GDM1 (cell line): ENCODE results near the gene EIF4G1.
"Not testable (repeated sequence)": the region's sequence is repeated elsewhere in the genome, so short reads cannot be mapped to it uniquely, and the experiment has no call there.

ENCODE experiments used
- DNase-seq: peaks from one replicate; lab custom pipeline; 2025; lab: John Stamatoyannopoulos, UW

Gene EIF4G1, protein sequence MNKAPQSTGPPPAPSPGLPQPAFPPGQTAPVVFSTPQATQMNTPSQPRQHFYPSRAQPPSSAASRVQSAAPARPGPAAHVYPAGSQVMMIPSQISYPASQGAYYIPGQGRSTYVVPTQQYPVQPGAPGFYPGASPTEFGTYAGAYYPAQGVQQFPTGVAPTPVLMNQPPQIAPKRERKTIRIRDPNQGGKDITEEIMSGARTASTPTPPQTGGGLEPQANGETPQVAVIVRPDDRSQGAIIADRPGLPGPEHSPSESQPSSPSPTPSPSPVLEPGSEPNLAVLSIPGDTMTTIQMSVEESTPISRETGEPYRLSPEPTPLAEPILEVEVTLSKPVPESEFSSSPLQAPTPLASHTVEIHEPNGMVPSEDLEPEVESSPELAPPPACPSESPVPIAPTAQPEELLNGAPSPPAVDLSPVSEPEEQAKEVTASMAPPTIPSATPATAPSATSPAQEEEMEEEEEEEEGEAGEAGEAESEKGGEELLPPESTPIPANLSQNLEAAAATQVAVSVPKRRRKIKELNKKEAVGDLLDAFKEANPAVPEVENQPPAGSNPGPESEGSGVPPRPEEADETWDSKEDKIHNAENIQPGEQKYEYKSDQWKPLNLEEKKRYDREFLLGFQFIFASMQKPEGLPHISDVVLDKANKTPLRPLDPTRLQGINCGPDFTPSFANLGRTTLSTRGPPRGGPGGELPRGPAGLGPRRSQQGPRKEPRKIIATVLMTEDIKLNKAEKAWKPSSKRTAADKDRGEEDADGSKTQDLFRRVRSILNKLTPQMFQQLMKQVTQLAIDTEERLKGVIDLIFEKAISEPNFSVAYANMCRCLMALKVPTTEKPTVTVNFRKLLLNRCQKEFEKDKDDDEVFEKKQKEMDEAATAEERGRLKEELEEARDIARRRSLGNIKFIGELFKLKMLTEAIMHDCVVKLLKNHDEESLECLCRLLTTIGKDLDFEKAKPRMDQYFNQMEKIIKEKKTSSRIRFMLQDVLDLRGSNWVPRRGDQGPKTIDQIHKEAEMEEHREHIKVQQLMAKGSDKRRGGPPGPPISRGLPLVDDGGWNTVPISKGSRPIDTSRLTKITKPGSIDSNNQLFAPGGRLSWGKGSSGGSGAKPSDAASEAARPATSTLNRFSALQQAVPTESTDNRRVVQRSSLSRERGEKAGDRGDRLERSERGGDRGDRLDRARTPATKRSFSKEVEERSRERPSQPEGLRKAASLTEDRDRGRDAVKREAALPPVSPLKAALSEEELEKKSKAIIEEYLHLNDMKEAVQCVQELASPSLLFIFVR (N-terminal part only)

DNA sequence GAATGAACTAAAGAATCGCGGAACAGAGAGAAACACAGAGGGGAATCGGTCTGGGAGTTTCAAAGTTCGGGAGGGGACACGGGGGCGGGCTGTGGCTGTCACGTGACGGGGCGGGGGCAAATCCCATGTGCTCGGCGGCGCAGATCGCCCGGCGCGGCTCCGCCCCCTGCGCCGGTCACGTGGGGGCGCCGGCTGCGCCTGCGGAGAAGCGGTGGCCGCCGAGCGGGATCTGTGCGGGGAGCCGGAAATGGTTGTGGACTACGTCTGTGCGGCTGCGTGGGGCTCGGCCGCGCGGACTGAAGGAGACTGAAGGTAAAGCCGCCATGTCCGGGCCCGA lies at the start of gene EIF4G1:
EIF4G1 (plus strand) TSS at position 244 of the 337 bp plus-strand sequence. CDS start 1,191 bp downstream, outside the sequence.
- peak; percentile 92 for DNase-seq

DNA sequence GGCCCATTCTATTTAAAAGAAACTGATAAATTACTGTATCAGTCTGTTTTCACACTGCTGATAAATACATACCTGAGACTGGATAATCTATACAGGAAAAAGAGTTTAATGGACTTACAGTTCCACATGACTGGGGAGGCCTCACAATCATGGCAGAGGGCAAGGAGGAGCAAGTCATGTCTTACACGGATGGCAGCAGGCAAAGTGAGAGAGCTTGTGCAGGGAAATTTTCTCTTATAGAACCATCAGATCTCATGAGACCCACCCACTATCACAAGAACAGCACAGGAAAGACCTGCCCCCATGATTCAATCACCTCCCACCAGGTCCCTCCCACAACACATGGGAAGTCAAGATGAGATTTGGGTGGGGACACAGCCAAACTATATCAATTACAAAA lies 47.2 kb upstream of the EIF4G1 start:
- not testable (repeated sequence) for DNase-seq

DNA sequence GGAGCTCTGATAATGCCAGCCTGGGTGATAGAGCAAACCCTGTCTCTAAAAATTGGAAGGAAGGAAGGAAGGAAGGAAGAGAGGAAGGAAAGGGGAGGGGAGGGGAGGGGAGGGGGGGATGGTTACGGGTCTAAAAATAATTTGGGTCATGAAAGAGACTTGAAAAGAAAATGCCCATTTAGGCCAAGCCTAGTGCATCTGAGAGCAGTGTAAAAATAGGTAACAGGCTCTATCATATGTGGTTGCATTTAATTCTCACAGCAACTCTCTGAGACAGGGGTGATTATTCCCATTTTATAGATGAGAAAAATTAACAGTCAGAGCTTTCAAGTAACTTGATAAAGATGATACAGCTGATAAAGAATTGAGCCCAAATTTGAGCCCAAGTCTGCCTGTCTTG lies 42.1 kb upstream of the EIF4G1 start:
- DNase-seq = no peak

DNA sequence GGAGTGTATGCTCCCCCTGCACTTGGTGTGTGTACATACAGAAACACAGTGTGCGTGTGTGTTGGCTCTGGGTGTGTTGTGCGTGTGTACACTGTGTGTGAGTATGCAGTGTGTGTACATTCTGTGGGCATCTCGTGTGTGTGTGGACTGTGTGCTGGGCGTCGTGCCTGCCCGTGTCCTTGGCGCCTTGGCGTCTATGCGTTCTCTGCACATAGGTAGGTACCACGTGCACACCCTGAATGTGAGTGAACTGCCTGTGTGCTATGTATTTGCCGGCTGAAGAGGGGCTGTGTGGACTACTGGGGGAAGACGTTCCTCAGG lies 39.1 kb upstream of the EIF4G1 start:
- no peak for DNase-seq

DNA sequence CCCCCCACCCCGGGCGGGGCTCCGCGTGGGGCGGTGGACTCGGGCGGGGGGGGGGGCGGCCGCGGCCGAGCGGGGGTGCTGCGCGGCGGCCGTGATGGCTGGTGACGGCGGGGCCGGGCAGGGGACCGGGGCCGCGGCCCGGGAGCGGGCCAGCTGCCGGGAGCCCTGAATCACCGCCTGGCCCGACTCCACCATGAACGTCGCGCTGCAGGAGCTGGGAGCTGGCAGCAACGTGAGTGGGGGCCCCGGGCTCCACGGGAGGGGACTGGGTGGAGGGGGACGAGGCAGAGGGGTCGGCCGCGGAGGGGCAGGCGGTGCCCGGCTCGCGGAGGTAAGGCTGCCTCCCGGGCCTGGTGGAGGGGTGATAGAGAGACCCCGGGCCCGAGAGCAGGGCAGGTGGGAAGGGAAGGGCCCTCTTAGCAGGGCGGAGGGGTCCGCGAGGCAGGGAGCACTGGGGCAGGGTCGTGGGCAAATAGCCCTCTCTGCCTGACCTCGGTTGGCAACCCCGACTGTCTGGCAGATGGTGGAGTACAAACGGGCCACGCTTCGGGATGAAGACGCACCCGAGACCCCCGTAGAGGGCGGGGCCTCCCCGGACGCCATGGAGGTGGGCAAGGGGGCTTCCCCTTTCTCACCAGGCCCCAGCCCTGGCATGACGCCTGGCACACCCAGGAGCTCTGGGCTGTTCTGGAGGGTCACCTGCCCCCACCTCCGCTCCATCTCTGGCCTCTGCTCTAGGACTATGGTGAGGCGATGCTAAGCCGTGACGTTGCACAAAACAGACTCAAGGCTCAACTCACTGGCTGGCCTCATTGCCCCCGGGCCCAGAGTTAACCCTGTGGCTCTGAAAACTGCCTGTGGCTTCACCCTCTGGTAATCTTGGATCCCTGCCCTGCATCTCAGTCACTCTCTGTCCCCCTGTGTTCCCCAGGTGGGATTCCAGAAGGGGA lies 38.2 kb upstream of the EIF4G1 start, which contains the start of gene ECE2:
ECE2 (plus strand) TSS at position 62 of the 950 bp plus-strand sequence; CDS start at position 194, 132 bp downstream.
- no peak for DNase-seq

DNA sequence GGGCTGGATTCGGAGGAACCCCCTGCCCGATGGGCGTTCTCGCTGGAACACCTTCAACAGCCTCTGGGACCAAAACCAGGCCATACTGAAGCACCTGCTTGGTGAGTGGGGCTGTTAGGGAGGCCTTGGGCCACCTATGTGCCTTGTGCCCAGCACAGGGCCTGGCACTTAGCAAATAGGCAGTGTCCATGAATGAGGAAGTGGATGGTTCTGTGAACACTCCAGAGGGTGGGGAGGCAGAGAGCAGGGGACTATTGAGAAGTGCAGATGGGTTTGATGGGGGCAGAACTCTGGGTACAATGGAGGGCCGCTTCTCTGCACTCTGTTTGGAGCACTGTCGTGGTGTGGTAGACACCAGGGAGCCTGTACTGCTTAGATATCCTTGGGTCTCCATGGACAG lies 37.0 kb upstream of the EIF4G1 start:
- DNase-seq = no peak

DNA sequence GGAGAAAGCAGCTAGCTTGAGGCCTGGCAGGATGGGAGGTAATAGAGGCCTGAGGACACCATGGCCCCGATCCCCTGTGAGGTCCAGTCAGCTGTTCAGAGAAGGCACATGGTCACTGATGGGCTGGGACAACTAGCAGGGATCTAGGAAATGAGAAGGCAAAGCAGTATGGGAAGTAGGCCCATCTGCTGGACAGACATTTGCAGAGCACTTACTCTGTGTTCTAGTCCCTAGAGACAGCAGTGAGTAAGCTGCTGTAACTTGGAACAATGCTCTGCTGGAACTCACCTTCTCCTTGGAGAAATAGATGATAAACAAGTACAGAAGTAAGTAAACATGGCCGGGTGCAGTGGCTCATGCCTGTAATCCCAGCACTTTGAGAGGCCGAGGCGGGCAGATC lies 31.5 kb upstream of the EIF4G1 start:
- DNase-seq = no peak

DNA sequence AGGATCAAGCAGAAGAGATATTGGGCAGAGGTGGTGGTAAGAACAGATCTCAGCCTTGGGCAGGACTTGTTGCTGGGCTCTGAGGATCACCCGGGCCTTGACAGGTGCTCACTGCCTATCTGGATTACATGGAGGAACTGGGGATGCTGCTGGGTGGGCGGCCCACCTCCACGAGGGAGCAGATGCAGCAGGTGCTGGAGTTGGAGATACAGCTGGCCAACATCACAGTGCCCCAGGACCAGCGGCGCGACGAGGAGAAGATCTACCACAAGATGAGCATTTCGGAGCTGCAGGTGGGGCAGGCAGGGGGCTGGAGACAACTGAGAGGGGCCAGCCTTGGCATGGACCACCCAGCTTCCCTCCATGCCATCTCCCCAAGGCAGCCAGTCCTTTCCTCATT lies 30.7 kb upstream of the EIF4G1 start:
- no peak for DNase-seq

DNA sequence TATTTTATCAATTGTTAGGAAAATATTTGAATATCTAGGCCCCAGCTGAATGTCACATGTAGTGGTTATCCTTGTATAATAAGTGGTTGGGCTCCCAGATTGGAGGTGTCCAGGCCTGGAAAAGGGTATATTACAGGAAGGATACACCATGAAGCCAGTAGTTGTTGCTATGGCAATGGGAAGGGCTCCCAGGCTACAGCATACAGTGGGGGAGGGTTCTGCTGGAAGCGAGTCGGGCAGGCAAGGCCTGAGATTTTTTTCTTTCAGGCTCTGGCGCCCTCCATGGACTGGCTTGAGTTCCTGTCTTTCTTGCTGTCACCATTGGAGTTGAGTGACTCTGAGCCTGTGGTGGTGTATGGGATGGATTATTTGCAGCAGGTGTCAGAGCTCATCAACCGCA lies 29.7 kb upstream of the EIF4G1 start:
- DNase-seq = no peak

DNA sequence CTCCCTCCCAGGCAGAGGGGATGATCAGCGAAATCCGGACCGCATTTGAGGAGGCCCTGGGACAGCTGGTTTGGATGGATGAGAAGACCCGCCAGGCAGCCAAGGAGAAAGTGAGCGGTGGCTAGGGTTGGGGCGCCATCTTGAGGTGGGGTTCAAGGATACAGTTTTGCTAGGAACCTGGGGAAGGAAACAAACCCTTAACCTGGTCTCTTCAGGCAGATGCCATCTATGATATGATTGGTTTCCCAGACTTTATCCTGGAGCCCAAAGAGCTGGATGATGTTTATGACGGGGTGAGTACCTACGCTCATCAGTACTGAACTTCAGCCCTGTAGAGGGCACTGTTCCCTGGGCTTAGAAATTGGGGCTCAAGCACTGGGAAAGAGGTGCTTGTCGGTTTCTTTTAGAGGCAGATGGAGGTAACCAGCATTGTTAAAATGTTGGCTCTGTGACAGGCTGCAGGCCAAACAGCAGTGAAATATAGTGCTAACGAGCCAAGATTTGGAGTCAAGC lies 24.9 kb upstream of the EIF4G1 start:
- peak; percentile 33 for DNase-seq

DNA sequence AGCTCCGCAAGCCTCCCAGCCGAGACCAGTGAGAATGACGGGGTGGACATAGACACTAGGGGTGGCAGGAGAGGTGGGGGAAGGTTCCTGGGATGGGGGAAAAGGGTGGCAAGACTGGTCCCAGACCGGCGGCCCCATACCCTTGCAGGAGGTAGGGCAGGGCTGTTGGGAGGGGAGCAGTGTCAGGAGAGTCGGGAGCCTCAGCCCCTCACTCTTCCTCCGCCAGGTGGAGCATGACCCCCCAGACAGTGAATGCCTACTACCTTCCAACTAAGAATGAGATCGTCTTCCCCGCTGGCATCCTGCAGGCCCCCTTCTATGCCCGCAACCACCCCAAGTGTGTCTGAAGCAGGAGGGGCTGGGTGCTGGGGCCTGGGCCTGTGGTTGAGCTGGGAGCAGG lies 24.1 kb upstream of the EIF4G1 start:
- no peak for DNase-seq

DNA sequence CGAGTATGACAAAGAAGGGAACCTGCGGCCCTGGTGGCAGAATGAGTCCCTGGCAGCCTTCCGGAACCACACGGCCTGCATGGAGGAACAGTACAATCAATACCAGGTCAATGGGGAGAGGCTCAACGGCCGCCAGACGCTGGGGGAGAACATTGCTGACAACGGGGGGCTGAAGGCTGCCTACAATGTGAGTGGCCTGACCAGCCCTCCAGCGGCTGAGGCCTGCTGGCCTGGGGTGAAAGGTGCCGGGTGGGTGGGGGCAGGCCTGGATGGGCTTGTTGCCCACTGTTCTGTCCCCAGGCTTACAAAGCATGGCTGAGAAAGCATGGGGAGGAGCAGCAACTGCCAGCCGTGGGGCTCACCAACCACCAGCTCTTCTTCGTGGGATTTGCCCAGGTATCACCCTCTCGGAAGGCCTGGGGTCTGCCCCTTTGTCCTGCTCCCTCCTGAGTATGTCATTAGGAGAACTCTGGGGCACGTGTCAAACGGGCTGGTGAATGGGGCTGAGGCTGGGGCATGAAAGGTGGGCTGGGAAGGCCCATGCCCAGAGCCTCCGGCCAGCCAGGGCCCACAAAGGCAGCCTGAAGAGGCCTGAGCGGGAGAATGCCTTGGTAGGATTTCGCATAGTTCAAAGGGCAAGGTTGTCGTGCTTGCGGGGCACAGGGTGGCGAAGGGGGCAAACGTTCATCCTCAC lies 23.2 kb upstream of the EIF4G1 start:
- no peak for DNase-seq

DNA sequence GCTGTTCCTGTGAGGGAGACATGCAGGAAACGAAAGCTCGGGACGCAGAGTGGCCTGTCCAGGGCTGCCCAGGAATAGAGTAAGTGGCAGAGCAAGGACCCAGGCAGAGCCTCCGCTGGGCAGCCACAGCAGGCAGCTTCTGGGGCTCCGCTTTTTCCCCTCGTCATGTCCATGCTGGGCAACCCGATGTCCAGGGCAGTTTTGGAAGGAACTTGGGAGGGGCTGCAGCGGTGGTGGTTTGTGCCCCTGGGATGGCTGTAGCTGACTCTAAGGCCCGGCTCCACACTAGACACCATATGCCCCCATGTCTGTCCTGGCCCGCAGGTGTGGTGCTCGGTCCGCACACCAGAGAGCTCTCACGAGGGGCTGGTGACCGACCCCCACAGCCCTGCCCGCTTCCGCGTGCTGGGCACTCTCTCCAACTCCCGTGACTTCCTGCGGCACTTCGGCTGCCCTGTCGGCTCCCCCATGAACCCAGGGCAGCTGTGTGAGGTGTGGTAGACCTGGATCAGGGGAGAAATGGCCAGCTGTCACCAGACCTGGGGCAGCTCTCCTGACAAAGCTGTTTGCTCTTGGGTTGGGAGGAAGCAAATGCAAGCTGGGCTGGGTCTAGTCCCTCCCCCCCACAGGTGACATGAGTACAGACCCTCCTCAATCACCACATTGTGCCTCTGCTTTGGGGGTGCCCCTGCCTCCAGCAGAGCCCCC lies 22.5 kb upstream of the EIF4G1 start:
- DNase-seq = no peak

DNA sequence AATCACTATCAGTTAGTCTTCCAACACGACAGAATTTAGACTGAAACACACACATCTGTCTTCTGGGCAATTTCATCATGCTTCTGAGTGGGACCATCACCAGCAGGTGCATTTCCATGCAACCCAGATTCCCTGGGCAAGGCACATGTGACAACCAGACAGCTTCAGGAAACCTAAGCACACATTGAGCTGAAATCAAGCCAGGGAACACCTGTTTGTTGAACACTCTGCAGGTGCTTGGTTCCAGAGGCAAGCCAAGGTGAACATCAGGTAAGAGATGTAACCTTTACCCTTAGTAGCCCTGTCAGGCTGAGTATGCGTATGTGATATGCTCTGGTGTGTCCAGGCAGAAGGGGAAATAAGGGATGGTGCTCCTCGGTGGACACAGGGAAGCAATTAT lies 18.6 kb upstream of the EIF4G1 start:
- DNase-seq = no peak

DNA sequence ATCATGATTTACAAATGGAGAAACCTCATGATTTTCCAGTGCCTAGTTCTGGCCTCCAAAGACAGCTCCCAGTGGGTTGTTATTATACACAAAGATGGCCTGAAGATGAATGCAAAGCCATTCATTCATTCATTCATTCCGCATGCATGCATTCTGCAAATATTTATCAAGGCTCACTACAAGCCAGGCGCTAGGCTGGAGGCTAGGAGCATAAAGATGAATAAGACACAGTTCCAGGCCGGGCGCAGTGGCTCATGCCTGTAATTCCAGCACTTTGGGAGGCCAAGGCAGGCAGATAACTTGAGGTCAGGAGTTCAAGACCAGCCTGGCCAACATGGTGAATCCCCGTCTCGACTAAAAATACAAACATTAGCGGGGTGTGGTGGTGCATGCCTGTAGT lies 17.8 kb upstream of the EIF4G1 start:
- no peak for DNase-seq

DNA sequence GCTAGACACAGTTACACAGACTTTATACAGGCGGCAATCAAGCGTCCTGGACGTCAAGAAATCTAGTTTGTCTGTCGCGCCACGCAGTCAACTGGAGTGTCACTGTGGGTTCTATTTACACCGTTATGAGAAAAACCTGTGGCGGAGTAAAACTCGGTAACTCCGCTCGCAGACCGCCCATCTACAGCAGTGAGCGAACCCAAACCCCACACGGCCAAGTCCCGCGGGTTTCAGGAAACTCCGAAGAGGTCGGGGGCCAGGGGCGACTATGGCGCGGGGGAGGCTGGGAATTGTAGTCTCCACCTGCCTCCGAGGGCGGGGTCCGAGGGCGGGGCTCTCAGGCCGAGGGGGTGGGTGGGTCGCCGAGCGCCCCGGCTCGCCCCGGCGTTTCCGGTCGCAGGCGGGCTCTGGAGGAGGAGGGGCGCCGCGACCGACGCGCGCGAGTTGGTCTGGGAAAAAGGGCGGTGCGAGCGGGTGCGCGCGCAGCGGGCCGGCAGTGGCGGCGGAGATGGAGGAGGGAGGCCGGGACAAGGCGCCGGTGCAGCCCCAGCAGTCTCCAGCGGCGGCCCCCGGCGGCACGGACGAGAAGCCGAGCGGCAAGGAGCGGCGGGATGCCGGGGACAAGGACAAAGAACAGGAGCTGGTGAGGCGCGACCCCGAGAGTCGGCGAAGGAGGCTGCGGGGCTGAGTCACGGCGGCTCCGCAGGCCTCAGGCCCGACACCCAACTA lies 15.5 kb upstream of the EIF4G1 start, which contains the start of gene PSMD2:
PSMD2 (plus strand) TSS at position 483 of the 729 bp plus-strand sequence; CDS start at position 509, 26 bp downstream.
- DNase-seq = peak; percentile 94

DNA sequence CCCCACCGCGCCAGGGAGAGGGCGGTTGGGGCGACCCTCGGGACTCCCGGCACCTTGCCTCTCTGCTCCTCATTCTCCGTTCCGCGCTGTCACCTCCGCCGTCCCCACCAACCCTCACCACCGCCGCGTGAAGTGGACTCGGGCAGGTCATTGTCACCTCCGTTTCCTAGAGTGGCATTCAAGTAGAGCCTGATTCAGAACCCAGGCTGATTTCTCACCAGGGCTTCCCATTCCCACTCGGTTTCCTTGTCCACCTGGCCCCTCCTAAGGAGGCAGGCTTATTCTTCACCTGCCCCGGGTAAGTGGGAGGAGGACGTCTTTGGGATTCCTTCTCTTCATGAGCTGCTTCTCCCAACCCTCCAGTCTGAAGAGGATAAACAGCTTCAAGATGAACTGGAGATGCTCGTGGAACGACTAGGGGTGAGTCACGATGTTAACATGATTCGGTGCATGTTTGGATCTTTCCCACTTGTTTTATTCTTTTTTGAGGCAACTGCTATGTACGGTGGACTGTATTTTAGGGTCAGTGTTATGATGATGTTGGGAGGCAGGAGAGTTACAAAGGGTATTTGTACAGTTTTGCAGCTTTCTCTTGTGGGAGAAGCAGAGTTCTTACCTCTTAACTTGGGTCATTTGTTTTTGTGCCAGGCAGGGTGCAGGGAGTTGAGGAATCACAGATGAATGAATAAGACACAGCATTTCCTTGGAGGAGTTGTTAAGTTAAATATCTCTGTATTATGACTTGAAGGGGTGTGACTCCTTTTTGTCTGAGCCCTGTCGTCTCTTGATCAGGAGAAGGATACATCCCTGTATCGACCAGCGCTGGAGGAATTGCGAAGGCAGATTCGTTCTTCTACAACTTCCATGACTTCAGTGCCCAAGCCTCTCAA lies 14.7 kb upstream of the EIF4G1 start:
- no peak for DNase-seq

DNA sequence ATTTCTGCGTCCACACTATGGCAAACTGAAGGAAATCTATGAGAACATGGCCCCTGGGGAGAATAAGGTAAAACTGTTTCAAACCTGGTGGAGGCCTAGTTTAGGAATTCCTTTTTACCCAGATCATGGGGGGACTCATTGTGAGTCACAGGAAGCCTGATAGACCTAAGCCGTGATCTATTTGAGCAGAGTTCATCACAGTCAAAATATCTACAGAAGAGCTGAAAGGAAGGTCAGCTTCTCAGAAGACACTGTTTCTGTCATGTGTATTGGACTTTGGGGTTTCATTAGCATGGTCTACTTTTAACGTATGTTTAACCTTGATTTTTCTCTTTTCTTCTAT lies 14.1 kb upstream of the EIF4G1 start:
- no peak for DNase-seq
